ENCODE data around the gene ADA. TPM values are rescaled to one million over a fixed set of nuclear protein-coding genes. Genes with fewer than 3 reads are reported as not detected.

The ADA gene
- total and polyA plus RNA-seq, 2 of the 4 experiments (the other 2 are of a cell fraction), result 8.1 to 11.0 TPM

GRCh38 chr20:44660581-44660980 lies 9.1 kb upstream of the ADA start:
- no peak overlapping the region for H2AFZ ChIP-seq (replicated peaks; ENCODE audit: low read length, poor library complexity)
- POLR2A ChIA-PET (ENCODE audit: unreplicated experiment), result no interaction called here
- TF ChIP-seq RAD21 (IDR thresholded peaks at IDR 0.05; ENCODE audit: low read length), result no peak
- no peak for TF ChIP-seq ELK1 (IDR thresholded peaks at IDR 0.05; ENCODE audit: borderline replicate concordance, low read depth, low read length)
- TF ChIP-seq POLR2A (IDR thresholded peaks at IDR 0.05; ENCODE audit: low read depth, low read length), result no peak
- TF ChIP-seq MAZ (IDR thresholded peaks at IDR 0.05; ENCODE audit: borderline replicate concordance, low read depth, low read length), result no peak
- no peak for TF ChIP-seq SMC3 (IDR thresholded peaks at IDR 0.05; ENCODE audit: low read depth, low read length)
- no peak for TF ChIP-seq MXI1 (IDR thresholded peaks at IDR 0.05; ENCODE audit: borderline replicate concordance, low read depth, low read length)
- no peak for TF ChIP-seq BHLHE40 (IDR thresholded peaks at IDR 0.05; ENCODE audit: low read depth, low read length)
- no peak for TF ChIP-seq CTCF (conservative IDR thresholded peaks at IDR 0.05; ENCODE audit: low read depth, low read length)
- TF ChIP-seq NFE2L2 (IDR thresholded peaks at IDR 0.05; ENCODE audit: low read depth, low read length), result no peak
- no peak for TF ChIP-seq FOS (IDR thresholded peaks at IDR 0.05; ENCODE audit: low read depth, low read length)
- no peak for TF ChIP-seq RFX5 (IDR thresholded peaks at IDR 0.05; ENCODE audit: low read depth, low read length)
- no peak for TF ChIP-seq MAFK (IDR thresholded peaks at IDR 0.05; ENCODE audit: low read depth, low read length)
- TF ChIP-seq RCOR1 (IDR thresholded peaks at IDR 0.05; ENCODE audit: insufficient replicate concordance, low read length), result no peak
- TF ChIP-seq USF2 (IDR thresholded peaks at IDR 0.05; ENCODE audit: low read depth, low read length), result no peak
- TF ChIP-seq CHD1 (IDR thresholded peaks at IDR 0.05; ENCODE audit: low read depth, low read length), result no peak

More at GRCh38 chr20:44660581-44660980, 9.1 kb upstream of the ADA start:
- H3K56ac ChIP-seq (ENCODE audit: extremely low read depth, insufficient read depth, low read length), result no peak overlapping the region
- H3K9ac ChIP-seq (ENCODE audit: low read depth, low read length), result no peak overlapping the region
- no peaks in the 10 kb centered on the region for H3K79me1 ChIP-seq (ENCODE audit: low read depth in 1 of 2, low read length in 2 of 2)
- H4K20me1 ChIP-seq (ENCODE audit: insufficient read depth, low read length), result no peaks in the 10 kb centered on the region
- H3K4me2 ChIP-seq (ENCODE audit: low read depth, low read length), result no peak overlapping the region
- ATAC-seq (ENCODE audit: low read depth) (no peak), DNase-seq (no peak)
- in situ Hi-C loops (cut with MboI; ENCODE audit: low sequenced_read_pairs), result no loop called here
- H2AK5ac ChIP-seq (ENCODE audit: low read depth, low read length), result no peak overlapping the region
- H3K36me3 ChIP-seq (ENCODE audit: control insufficient read depth, insufficient read depth, low read length), result no peaks in the 10 kb centered on the region
- H3K27ac ChIP-seq (ENCODE audit: insufficient read depth, low read length), result no peak overlapping the region
- CTCF ChIA-PET, result no interaction called here
- no peaks in the 10 kb centered on the region for H3K4me1 ChIP-seq (ENCODE audit: control insufficient read depth, insufficient read depth, low read length)
- H4K5ac ChIP-seq (ENCODE audit: low read depth, low read length), result no peak overlapping the region
- no peak overlapping the region for H2BK20ac ChIP-seq (ENCODE audit: low read depth, low read length)
- H3K14ac ChIP-seq (replicated peaks; ENCODE audit: low read depth, low read length), result no peak overlapping the region
- no peak overlapping the region for H2BK15ac ChIP-seq (ENCODE audit: low read depth, low read length)
- H3K4me3 ChIP-seq (ENCODE audit: insufficient read depth, low read depth, low read length), result no peak overlapping the region
- H4K8ac ChIP-seq (ENCODE audit: low read depth in 2 of 2, low read length in 2 of 2), result no peak overlapping the region
- no peak overlapping the region for H2AK9ac ChIP-seq (replicated peaks; ENCODE audit: low read depth, low read length, poor library complexity)
- H4K91ac ChIP-seq (ENCODE audit: insufficient read depth, low read depth, low read length), result no peak overlapping the region
- H3K4ac ChIP-seq (ENCODE audit: low read depth, low read length), result no peak overlapping the region
- H3K23ac ChIP-seq (ENCODE audit: low read depth, low read length), result no peak overlapping the region
- no peak overlapping the region for H3K18ac ChIP-seq (ENCODE audit: low read depth, low read length)
- dilution Hi-C loops (cut with HindIII; ENCODE audit: low sequenced_read_pairs, unreplicated experiment), result no loop called here
- no peak overlapping the region for H2BK5ac ChIP-seq (ENCODE audit: low read depth, low read length, poor library complexity, severe bottlenecking)
- intact Hi-C loops (cut with micrococcal nuclease), result no loop called here
- H3K9me1 ChIP-seq (ENCODE audit: insufficient read depth, low read length), result no peaks in the 10 kb centered on the region
- peaks cover 41% of the 10 kb centered on the region for H3K27me3 ChIP-seq (ENCODE audit: control insufficient read depth, insufficient read depth, low read length)
- WGBS, 2 experiments (ENCODE audit: extremely low coverage in 2 of 2, insufficient read length in 1 of 2), result 45% methylated on average over 2 of the region's 5 CpGs; no CpG with 5 or more reads in 1 of the 2 experiments
- peaks cover 11% of the 10 kb centered on the region for H3K9me3 ChIP-seq (ENCODE audit: control insufficient read depth, insufficient read depth, low read length)
- no TSS peak for BruUV-seq (replicated peaks)
- no peak overlapping the region for H2BK120ac ChIP-seq (ENCODE audit: low read depth, low read length)
